ENCODE data around the gene ABHD1. TPM values are rescaled to one million over a fixed set of nuclear protein-coding genes. Genes with fewer than 3 reads are reported as not detected.
"Not testable (repeated sequence)": the region's sequence is repeated elsewhere in the genome, so short reads cannot be mapped to it uniquely, and the experiment has no call there.

Gene ABHD1
- total and polyA plus RNA-seq, 12 donors = 0.61 to 6.0 (median 1.5) TPM; not detected in 1

- intact Hi-C loops (cut with DNase I) = no loop called here
- Histone ChIP-seq H3K9me3 (replicated peaks in 1 of 3) (no peaks in the 10 kb centered on the region), H3K4me3 (no peak overlapping the region), H3K27me3 (peaks cover 4% of the 10 kb centered on the region), H3K27ac (no peak overlapping the region), H3K4me1 (replicated peaks in 1 of 2) (no peaks in the 10 kb centered on the region), H3K36me3 (replicated peaks in 1 of 2) (no peaks in the 10 kb centered on the region)
- TF ChIP-seq POLR2A (IDR thresholded peaks at IDR 0.05) = no peak
- TF ChIP-seq, protein P1, sequence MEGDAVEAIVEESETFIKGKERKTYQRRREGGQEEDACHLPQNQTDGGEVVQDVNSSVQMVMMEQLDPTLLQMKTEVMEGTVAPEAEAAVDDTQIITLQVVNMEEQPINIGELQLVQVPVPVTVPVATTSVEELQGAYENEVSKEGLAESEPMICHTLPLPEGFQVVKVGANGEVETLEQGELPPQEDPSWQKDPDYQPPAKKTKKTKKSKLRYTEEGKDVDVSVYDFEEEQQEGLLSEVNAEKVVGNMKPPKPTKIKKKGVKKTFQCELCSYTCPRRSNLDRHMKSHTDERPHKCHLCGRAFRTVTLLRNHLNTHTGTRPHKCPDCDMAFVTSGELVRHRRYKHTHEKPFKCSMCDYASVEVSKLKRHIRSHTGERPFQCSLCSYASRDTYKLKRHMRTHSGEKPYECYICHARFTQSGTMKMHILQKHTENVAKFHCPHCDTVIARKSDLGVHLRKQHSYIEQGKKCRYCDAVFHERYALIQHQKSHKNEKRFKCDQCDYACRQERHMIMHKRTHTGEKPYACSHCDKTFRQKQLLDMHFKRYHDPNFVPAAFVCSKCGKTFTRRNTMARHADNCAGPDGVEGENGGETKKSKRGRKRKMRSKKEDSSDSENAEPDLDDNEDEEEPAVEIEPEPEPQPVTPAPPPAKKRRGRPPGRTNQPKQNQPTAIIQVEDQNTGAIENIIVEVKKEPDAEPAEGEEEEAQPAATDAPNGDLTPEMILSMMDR (IDR thresholded peaks at IDR 0.05) = no peak
- no peak for DNase-seq
- WGBS, 4 donors = 52 to 71% (median 64%) methylated on average over 3 of the region's 3 CpGs
Observed at GRCh38 chr2:27105981-27106380, 17.6 kb upstream of the ABHD1 start.

DNA sequence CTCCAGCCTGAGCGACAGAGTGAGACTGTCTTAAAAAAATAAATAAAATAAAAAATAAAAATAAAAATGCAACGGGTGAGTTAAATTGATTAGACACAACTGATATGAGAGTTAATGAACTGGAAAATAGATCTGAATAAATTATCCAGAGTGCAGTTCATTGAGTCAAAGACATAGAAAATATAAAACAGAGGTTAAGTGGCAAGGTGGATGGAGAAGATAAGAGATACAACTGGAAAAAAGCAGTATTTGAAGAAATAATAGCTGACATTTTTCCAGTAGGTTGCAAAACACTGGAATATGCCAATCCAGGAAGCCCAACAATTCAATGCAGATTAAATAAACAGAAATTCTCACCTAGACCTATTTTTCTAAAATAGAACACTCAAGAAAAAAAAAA lies 15.4 kb upstream of the ABHD1 start:
- DNase-seq = no peak
- WGBS, 4 donors = 62 to 75% (median 72%) methylated on average over 2 of the region's 2 CpGs
- Histone ChIP-seq H3K27ac (no peak overlapping the region), H3K36me3 (replicated peaks in 1 of 2) (no peaks in the 10 kb centered on the region), H3K4me3 (no peak overlapping the region), H3K9me3 (replicated peaks in 1 of 3) (no peaks in the 10 kb centered on the region), H3K27me3 (peaks cover 4% of the 10 kb centered on the region), H3K4me1 (replicated peaks in 1 of 2) (no peaks in the 10 kb centered on the region)
- intact Hi-C loops (cut with DNase I) = no loop called here
- TF ChIP-seq, protein P1 (IDR thresholded peaks at IDR 0.05) = no peak
- TF ChIP-seq POLR2A (IDR thresholded peaks at IDR 0.05) = no peak

DNA sequence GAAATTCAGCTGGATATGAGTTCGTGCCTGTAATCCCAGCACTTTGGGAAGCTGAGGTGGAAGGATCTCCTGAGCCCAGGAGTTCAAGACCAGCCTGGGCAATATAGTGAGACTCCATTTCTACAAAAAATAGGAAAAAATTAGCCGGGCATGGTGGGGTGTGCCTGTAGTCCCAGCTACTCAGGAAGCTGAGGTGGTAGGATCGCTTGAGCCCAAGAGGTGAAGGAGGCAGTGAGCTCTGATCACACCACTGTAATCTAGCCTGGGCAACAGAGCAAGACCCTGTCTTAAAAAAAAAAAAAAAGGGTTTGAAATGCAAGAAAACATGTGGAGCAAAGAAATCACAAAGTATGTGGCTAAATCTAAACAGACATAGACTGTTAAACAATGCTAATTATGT lies 14.5 kb upstream of the ABHD1 start:
- Histone ChIP-seq H3K4me3 (no peak overlapping the region), H3K4me1 (replicated peaks in 1 of 2) (no peaks in the 10 kb centered on the region), H3K36me3 (replicated peaks in 1 of 2) (no peaks in the 10 kb centered on the region), H3K9me3 (replicated peaks in 1 of 3) (no peaks in the 10 kb centered on the region), H3K27ac (no peak overlapping the region), H3K27me3 (peaks cover 4% of the 10 kb centered on the region)
- whole genome bisulfite sequencing, 4 donors = 77 to 90% (median 83%) methylated on average over 3 of the region's 3 CpGs
- TF ChIP-seq, protein P1 (IDR thresholded peaks at IDR 0.05) = no peak
- no peak for TF ChIP-seq POLR2A (IDR thresholded peaks at IDR 0.05)
- intact Hi-C loops (cut with DNase I) = no loop called here
- DNase-seq = no peak

- H3K4me3 ChIP-seq; intact Hi-C loops (cut with DNase I); H3K27ac ChIP-seq; H3K36me3 ChIP-seq (replicated peaks in 1 of 2); H3K4me1 ChIP-seq (replicated peaks in 1 of 2); H3K9me3 ChIP-seq (replicated peaks in 1 of 3); H3K27me3 ChIP-seq; DNase-seq: not testable (repeated sequence)
- WGBS, 4 donors = 78 to 83% (median 80%) methylated on average over 24 of the region's 24 CpGs
Observed at GRCh38 chr2:27110603-27111352, 12.8 kb upstream of the ABHD1 start.

DNA sequence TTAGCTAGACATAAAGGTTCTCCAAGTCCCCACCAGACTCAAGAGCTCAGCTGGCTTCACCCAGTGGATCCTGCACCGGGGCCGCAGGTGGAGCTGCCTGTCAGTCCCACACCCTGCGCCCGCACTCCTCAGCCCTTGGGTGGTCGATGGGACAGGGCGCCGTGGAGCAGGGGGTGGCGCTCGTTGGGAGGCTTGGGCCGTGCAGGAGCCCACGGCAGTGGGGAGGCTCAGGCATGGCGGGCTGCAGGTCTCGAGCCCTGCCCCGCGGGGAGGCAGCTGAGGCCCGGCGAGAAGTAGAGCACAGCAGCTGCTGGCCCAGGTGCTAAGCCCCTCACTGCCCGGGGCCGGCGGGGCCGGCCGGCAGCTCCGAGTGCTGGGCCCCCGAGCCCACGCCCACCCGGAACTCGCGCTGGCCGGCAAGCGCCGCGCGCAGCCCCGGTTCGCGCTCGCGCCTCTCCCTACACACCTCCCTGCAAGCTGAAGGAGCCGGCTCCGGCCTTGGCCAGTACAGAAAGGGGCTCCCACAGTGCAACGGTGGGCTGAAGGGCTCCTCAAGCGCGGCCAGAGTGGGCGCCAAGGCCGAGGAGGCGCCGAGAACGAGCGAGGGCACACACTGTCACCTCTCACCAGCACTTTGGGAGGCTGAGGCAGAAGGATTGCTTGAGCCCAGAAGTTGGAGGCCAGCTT lies 12.1 kb upstream of the ABHD1 start:
- H3K36me3 ChIP-seq (replicated peaks in 1 of 2); intact Hi-C loops (cut with DNase I): not testable (repeated sequence)
- WGBS, 4 donors = 90 to 97% (median 91%) methylated on average over 6 to 49 of the region's 49 CpGs

More for the DNA sequence above, 12.1 kb upstream of the ABHD1 start:
- H3K4me3 ChIP-seq; H3K27ac ChIP-seq; H3K27me3 ChIP-seq; H3K4me1 ChIP-seq (replicated peaks in 1 of 2); DNase-seq; H3K9me3 ChIP-seq (replicated peaks in 1 of 3): not testable (repeated sequence)

All from adrenal gland (tissue), 12 donors.